Astrocyte (in vitro differentiated cells and primary cell): ENCODE results near the gene ZNF532. TPM values are rescaled to one million over a fixed set of nuclear protein-coding genes. Genes with fewer than 3 reads are reported as not detected.

ENCODE experiments used
- DNase-seq: peaks from one replicate; pipeline ENCODE4 v3.0.0-alpha.2; 2010; ENCODE audit warnings: low read depth
- FAIRE-seq: peaks from 2 replicates; lab custom pipeline; 2011; peaks lifted over from hg19 to GRCh38; lab: Jason Lieb, UNC
- H2AFZ ChIP-seq: 2 replicates; pipeline ENCODE4 v1.6.0; 2012; ENCODE audit warnings: low read depth, low read length, inconsistent platforms
- H3K27ac ChIP-seq: 2 replicates; pipeline ENCODE4 v1.5.1; 2011; ENCODE audit warnings: low read depth, low read length, inconsistent platforms
- H3K27me3 ChIP-seq: 2 replicates; pipeline ENCODE4 v1.6.0; 2011; ENCODE audit warnings: low read length, inconsistent platforms; ENCODE audit not compliant: insufficient read depth
- H3K36me3 ChIP-seq: 2 replicates; pipeline ENCODE4 v1.5.1; 2011; ENCODE audit warnings: low read length, inconsistent platforms; ENCODE audit not compliant: insufficient read depth
- H3K4me1 ChIP-seq: 2 replicates; pipeline ENCODE4 v1.5.1; 2011; ENCODE audit warnings: low read length, inconsistent platforms; ENCODE audit not compliant: insufficient read depth
- H3K4me2 ChIP-seq: 2 replicates; pipeline ENCODE4 v1.6.0; 2012; ENCODE audit warnings: low read length, inconsistent platforms
- H3K4me3 ChIP-seq: 2 replicates; pipeline ENCODE4 v1.5.1; 2011; ENCODE audit warnings: low read depth, mild to moderate bottlenecking, low read length, inconsistent platforms; ENCODE audit not compliant: insufficient read depth
- H3K79me2 ChIP-seq: 2 replicates; pipeline ENCODE4 v1.6.0; 2012; ENCODE audit warnings: mild to moderate bottlenecking, low read length, inconsistent platforms; ENCODE audit not compliant: insufficient read depth
- H3K9ac ChIP-seq: 2 replicates; pipeline ENCODE4 v1.6.0; 2012; ENCODE audit warnings: mild to moderate bottlenecking, low read length, inconsistent platforms
- H3K9me3 ChIP-seq: 2 replicates; pipeline ENCODE4 v1.5.1; 2012; ENCODE audit warnings: low read depth, mild to moderate bottlenecking, low read length, inconsistent platforms; ENCODE audit not compliant: insufficient read depth
- H4K20me1 ChIP-seq: 2 replicates; pipeline ENCODE4 v1.6.0; 2012; ENCODE audit warnings: low read length, inconsistent platforms; ENCODE audit not compliant: insufficient read depth
- H3K27ac Mint-ChIP-seq: one replicate; pipeline ENCODE4 v1.8.0; 2021; ENCODE audit warnings: mild to moderate bottlenecking, mixed read lengths; ENCODE audit not compliant: unreplicated experiment
- H3K27me3 Mint-ChIP-seq: one replicate; pipeline ENCODE4 v1.8.0; 2021; ENCODE audit warnings: low read depth, mixed read lengths; ENCODE audit not compliant: unreplicated experiment
- H3K36me3 Mint-ChIP-seq: one replicate; pipeline ENCODE4 v1.8.0; 2021; ENCODE audit warnings: low read depth, mixed read lengths; ENCODE audit not compliant: unreplicated experiment
- H3K4me1 Mint-ChIP-seq: one replicate; pipeline ENCODE4 v1.8.0; 2021; ENCODE audit warnings: low read depth, mixed read lengths; ENCODE audit not compliant: unreplicated experiment
- H3K4me3 Mint-ChIP-seq: one replicate; pipeline ENCODE4 v1.8.0; 2021; ENCODE audit warnings: mild to moderate bottlenecking, moderate library complexity, mixed read lengths; ENCODE audit not compliant: unreplicated experiment
- H3K9me3 Mint-ChIP-seq: one replicate; pipeline ENCODE4 v1.8.0; 2021; ENCODE audit warnings: mild to moderate bottlenecking, mixed read lengths; ENCODE audit not compliant: unreplicated experiment
- EZH2 ChIP-seq: IDR thresholded peaks from 2 replicates; pipeline ENCODE4 v1.6.1; 2012; ENCODE audit warnings: mild to moderate bottlenecking, low read length, inconsistent platforms; ENCODE audit not compliant: insufficient read depth
- total RNA-seq: library from RNA; stranded (reverse); gene quantifications from 2 replicates; pipeline ENCODE4 v1.2.1, GENCODE V29; 2021
- TF ChIP-seq, protein P1 (sequence below): IDR thresholded peaks from 2 replicates; pipeline ENCODE4 v1.5.1; 2011; ENCODE audit warnings: low read depth, mild to moderate bottlenecking, inconsistent platforms, low read length, moderate library complexity; ENCODE audit not compliant: insufficient read depth

Gene ZNF532
- total RNA-seq, 1 donor from 2014 or later, result 135 TPM

DNA sequence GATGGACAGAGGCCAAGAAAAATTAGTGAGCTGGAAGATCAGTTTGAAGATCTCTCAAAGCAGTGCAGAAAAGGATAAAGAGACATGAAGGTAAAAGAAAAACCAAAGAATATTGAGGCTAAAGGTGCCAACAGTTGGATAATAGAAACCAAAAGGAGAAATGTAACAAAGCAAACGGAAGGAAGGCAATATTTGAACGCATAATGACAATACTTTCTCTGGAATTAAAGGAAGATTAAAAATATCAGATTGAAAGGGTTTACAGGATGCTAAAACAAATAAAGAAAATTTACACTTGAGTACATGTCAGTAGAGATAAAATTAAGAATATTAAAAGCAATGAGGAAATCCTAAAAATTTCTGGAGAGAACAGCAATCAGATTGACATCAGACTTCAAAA, 149.1 kb downstream of the ZNF532 start:
- H3K27me3 Mint-ChIP-seq, result no peaks in the 10 kb centered on the region
- H3K27ac Mint-ChIP-seq, result no peak overlapping the region
- TF ChIP-seq, protein P1, sequence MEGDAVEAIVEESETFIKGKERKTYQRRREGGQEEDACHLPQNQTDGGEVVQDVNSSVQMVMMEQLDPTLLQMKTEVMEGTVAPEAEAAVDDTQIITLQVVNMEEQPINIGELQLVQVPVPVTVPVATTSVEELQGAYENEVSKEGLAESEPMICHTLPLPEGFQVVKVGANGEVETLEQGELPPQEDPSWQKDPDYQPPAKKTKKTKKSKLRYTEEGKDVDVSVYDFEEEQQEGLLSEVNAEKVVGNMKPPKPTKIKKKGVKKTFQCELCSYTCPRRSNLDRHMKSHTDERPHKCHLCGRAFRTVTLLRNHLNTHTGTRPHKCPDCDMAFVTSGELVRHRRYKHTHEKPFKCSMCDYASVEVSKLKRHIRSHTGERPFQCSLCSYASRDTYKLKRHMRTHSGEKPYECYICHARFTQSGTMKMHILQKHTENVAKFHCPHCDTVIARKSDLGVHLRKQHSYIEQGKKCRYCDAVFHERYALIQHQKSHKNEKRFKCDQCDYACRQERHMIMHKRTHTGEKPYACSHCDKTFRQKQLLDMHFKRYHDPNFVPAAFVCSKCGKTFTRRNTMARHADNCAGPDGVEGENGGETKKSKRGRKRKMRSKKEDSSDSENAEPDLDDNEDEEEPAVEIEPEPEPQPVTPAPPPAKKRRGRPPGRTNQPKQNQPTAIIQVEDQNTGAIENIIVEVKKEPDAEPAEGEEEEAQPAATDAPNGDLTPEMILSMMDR, result no peak
- TF ChIP-seq EZH2, result no peak
- H2AFZ ChIP-seq, result no peak overlapping the region
- no peaks in the 10 kb centered on the region for H3K9me3 Mint-ChIP-seq
- H3K4me2 ChIP-seq, result no peak overlapping the region
- no peaks in the 10 kb centered on the region for H3K9me3 ChIP-seq
- H3K4me1 Mint-ChIP-seq, result no peaks in the 10 kb centered on the region
- DNase-seq, result no peak
- no peak for FAIRE-seq
- peaks cover 1% of the 10 kb centered on the region for H3K4me1 ChIP-seq
- H3K9ac ChIP-seq, result no peak overlapping the region
- no peaks in the 10 kb centered on the region for H3K36me3 Mint-ChIP-seq
- H3K27me3 ChIP-seq, result no peaks in the 10 kb centered on the region
- no peaks in the 10 kb centered on the region for H4K20me1 ChIP-seq
- no peak overlapping the region for H3K4me3 Mint-ChIP-seq
- H3K36me3 ChIP-seq, result no peaks in the 10 kb centered on the region
- no peak overlapping the region for H3K27ac ChIP-seq
- no peak overlapping the region for H3K4me3 ChIP-seq
- H3K79me2 ChIP-seq, result no peaks in the 10 kb centered on the region

- Mint-ChIP-seq H3K27me3 (no peaks in the 10 kb centered on the region), H3K4me1 (no peaks in the 10 kb centered on the region), H3K27ac (no peak overlapping the region), H3K4me3 (no peak overlapping the region), H3K36me3 (no peaks in the 10 kb centered on the region), H3K9me3 (no peaks in the 10 kb centered on the region)
- Histone ChIP-seq H3K36me3 (no peaks in the 10 kb centered on the region), H3K4me2 (no peak overlapping the region), H4K20me1 (no peaks in the 10 kb centered on the region), H3K27ac (no peak overlapping the region), H3K9ac (no peak overlapping the region), H3K4me3 (no peak overlapping the region), H3K79me2 (no peaks in the 10 kb centered on the region), H3K27me3 (no peaks in the 10 kb centered on the region), H2AFZ (no peak overlapping the region), H3K9me3 (no peaks in the 10 kb centered on the region), H3K4me1 (no peaks in the 10 kb centered on the region)
- no peak for FAIRE-seq
- TF ChIP-seq, protein P1, result no peak
- no peak for TF ChIP-seq EZH2
- DNase-seq, result no peak
Measured at GRCh38 chr18:59015531-59016152, 151.0 kb downstream of the ZNF532 start.

- TF ChIP-seq EZH2, result no peak
- TF ChIP-seq, protein P1, result no peak
- DNase-seq, result no peak
- H3K4me3 Mint-ChIP-seq, result no peak overlapping the region
- H3K4me1 Mint-ChIP-seq, result peaks cover 2% of the 10 kb centered on the region
- Histone ChIP-seq H3K9me3 (no peaks in the 10 kb centered on the region), H2AFZ (no peak overlapping the region), H4K20me1 (no peaks in the 10 kb centered on the region), H3K27ac (no peak overlapping the region), H3K4me3 (no peak overlapping the region), H3K9ac (no peak overlapping the region), H3K36me3 (no peaks in the 10 kb centered on the region), H3K4me1 (no peaks in the 10 kb centered on the region), H3K4me2 (no peak overlapping the region), H3K27me3 (no peaks in the 10 kb centered on the region), H3K79me2 (no peaks in the 10 kb centered on the region)
- H3K27ac Mint-ChIP-seq, result no peak overlapping the region
- no peaks in the 10 kb centered on the region for H3K9me3 Mint-ChIP-seq
- peaks cover 3% of the 10 kb centered on the region for H3K27me3 Mint-ChIP-seq
- FAIRE-seq, result no peak
- no peaks in the 10 kb centered on the region for H3K36me3 Mint-ChIP-seq
Measured at GRCh38 chr18:59021500-59021899, 156.8 kb downstream of the ZNF532 start.
